ENCODE results near the gene MARCO.

Gene MARCO

DNA sequence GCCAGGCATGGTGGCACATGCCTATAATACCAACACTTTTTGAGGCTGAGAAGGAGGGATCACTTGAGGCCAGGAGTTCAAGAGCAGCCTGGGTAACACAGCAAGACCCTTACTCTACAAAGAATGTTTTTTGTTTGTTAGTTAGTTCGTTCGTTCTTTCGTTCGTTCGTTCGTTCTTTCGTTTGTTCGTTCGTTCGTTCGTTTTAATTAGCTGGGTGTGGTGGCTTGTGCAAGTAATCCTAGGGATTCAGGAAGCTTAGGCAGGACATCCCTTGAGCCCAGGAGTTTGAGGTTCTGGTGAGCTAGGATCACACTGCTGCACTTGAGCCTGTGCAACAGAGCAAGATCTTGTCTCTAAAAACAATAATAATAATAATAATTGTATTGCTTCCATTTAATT is 98.7 kb downstream of the MARCO start:
- DNase-seq (ENCODE audit: low spot score): no peak

All from ecto neural progenitor cell (in vitro differentiated cells).